Neural cell (in vitro differentiated cells): ENCODE data around the gene LRRC58. TPM values are rescaled to one million over a fixed set of nuclear protein-coding genes. Genes with fewer than 3 reads are reported as not detected.
"Not testable (repeated sequence)": the region's sequence is repeated elsewhere in the genome, so short reads cannot be mapped to it uniquely, and the experiment has no call there.

ENCODE experiments used
- H2AFZ ChIP-seq: fragments of 200-600, 300-800 bp; sonication (generic), shearing (Covaris generic); 2 replicates; pipeline ENCODE4 v1.6.0; 2014; ENCODE audit warnings: low read depth, mild to moderate bottlenecking, antibody characterized with exemption, low read length, moderate library complexity
- H3F3A ChIP-seq: fragments of 200-600 bp; shearing (Covaris generic); 2 replicates; pipeline ENCODE4 v1.6.1; 2016; ENCODE audit warnings: mild to moderate bottlenecking, moderate library complexity, mixed read lengths, antibody characterized with exemption, low read length; ENCODE audit not compliant: insufficient read depth, poor library complexity, severe bottlenecking
- H3K27ac ChIP-seq: fragments of 200-600, 300-800 bp; sonication (generic), shearing (Covaris generic); 2 replicates; pipeline ENCODE4 v1.5.1; 2014; ENCODE audit warnings: mild to moderate bottlenecking, low read length, moderate library complexity
- H3K27me3 ChIP-seq: fragments of 300-800, 200-600 bp; sonication (generic), shearing (Covaris generic); 2 replicates; pipeline ENCODE4 v1.6.0; 2014; ENCODE audit warnings: mild to moderate bottlenecking, low read depth, low read length, moderate library complexity; ENCODE audit not compliant: insufficient read depth
- H3K36me3 ChIP-seq: fragments of 300-800, 200-600 bp; sonication (generic), shearing (Covaris generic); 2 replicates; pipeline ENCODE4 v1.5.1; 2014; ENCODE audit warnings: mild to moderate bottlenecking, antibody characterized with exemption, low read length, moderate library complexity; ENCODE audit not compliant: insufficient read depth
- H3K4me2 ChIP-seq: fragments of 300-800, 200-600 bp; sonication (generic), shearing (Covaris generic); 2 replicates; pipeline ENCODE4 v1.6.0; 2014; ENCODE audit warnings: mild to moderate bottlenecking, low read length
- H3K4me3 ChIP-seq: fragments of 300-800, 200-600 bp; sonication (generic), shearing (Covaris generic); 2 replicates; pipeline ENCODE4 v1.5.1; 2014; ENCODE audit warnings: mild to moderate bottlenecking, low read length, moderate library complexity
- H3K79me2 ChIP-seq: fragments of 200-600 bp; shearing (Covaris generic); replicated peaks from 2 replicates; pipeline ENCODE4 v1.6.0; 2014; ENCODE audit warnings: mild to moderate bottlenecking, low read length, moderate library complexity; ENCODE audit not compliant: insufficient read depth
- H3K9ac ChIP-seq: fragments of 300-800, 200-600 bp; sonication (generic), shearing (Covaris generic); 2 replicates; pipeline ENCODE4 v1.6.1; 2016; ENCODE audit warnings: mild to moderate bottlenecking, low read length, mixed read lengths
- H3K9me2 ChIP-seq: fragments of 200-600 bp; shearing (Covaris generic); 2 replicates; pipeline ENCODE4 v1.6.1; 2016; ENCODE audit warnings: mild to moderate bottlenecking, low read length, mixed read lengths; ENCODE audit not compliant: insufficient read depth
- H3K9me3 ChIP-seq: fragments of 200-600, 300-800 bp; sonication (generic), shearing (Covaris generic); 2 replicates; pipeline ENCODE4 v1.6.1; 2016; ENCODE audit warnings: mild to moderate bottlenecking, mixed run types, low read length, moderate library complexity, mixed read lengths
- H4K20me1 ChIP-seq: fragments of 200-600 bp; shearing (Covaris generic); 2 replicates; pipeline ENCODE4 v1.6.1; 2016; ENCODE audit warnings: mild to moderate bottlenecking, mixed run types; ENCODE audit not compliant: insufficient read depth
- CTCF ChIP-seq: fragments of 450-650 bp; IDR thresholded peaks from 2 replicates; pipeline ENCODE4 v1.5.1; 2014; ENCODE audit warnings: antibody characterized with exemption, mild to moderate bottlenecking, moderate library complexity; ENCODE audit not compliant: poor library complexity, severe bottlenecking
- EP300 ChIP-seq: fragments of 450-650 bp; conservative IDR thresholded peaks from 2 replicates; pipeline ENCODE4 v1.6.1; 2014; ENCODE audit warnings: antibody characterized with exemption, mild to moderate bottlenecking, moderate library complexity; ENCODE audit not compliant: poor library complexity, severe bottlenecking
- EZH2 ChIP-seq: fragments of 200-600, 300-800 bp; shearing (Covaris generic), sonication (generic); IDR thresholded peaks from 2 replicates; pipeline ENCODE4 v1.6.1; 2014; ENCODE audit warnings: antibody characterized with exemption, low read length, borderline replicate concordance, mild to moderate bottlenecking; ENCODE audit not compliant: insufficient read depth, poor library complexity, severe bottlenecking
- MXI1 ChIP-seq: fragments of 450-650 bp; conservative IDR thresholded peaks from 2 replicates; pipeline ENCODE4 v1.6.1; 2014; ENCODE audit warnings: antibody characterized with exemption, mild to moderate bottlenecking; ENCODE audit not compliant: poor library complexity, severe bottlenecking
- POLR2AphosphoS5 ChIP-seq: IDR thresholded peaks from 2 replicates; pipeline ENCODE4 v1.6.1; 2012
- RAD21 ChIP-seq: fragments of 450-650 bp; conservative IDR thresholded peaks from 2 replicates; pipeline ENCODE4 v1.6.1; 2014; ENCODE audit warnings: antibody characterized with exemption, mild to moderate bottlenecking, moderate library complexity
- REST ChIP-seq: IDR thresholded peaks from 2 replicates; pipeline ENCODE4 v1.6.1; 2012; ENCODE audit warnings: borderline replicate concordance
- SMC3 ChIP-seq: fragments of 450-650 bp; conservative IDR thresholded peaks from 2 replicates; pipeline ENCODE4 v1.6.1; 2014; ENCODE audit warnings: antibody characterized with exemption, mild to moderate bottlenecking, moderate library complexity; ENCODE audit not compliant: poor library complexity
- TAF1 ChIP-seq: IDR thresholded peaks from 2 replicates; pipeline ENCODE4 v1.6.1; 2012; ENCODE audit warnings: low read depth
- polyA plus RNA-seq: library from polyadenylated mRNA; depleted of rRNA; stranded (reverse); fragments of >200 nt; gene quantifications from 2 replicates; pipeline ENCODE4 v1.2.3, GENCODE V29; 2014

LRRC58 gene
- polyA plus RNA-seq, 1 donor from 2014 or later, result 7.8 TPM

- Histone ChIP-seq H3K4me3 (no peak overlapping the region), H3K9ac (no peak overlapping the region), H3F3A (no peaks in the 10 kb centered on the region), H3K9me3 (no peaks in the 10 kb centered on the region), H4K20me1 (no peaks in the 10 kb centered on the region), H3K27ac (no peak overlapping the region), H3K4me2 (no peak overlapping the region), H3K79me2 (no peaks in the 10 kb centered on the region), H3K9me2 (no peaks in the 10 kb centered on the region), H3K36me3 (peaks cover 2% of the 10 kb centered on the region), H2AFZ (no peak overlapping the region), H3K27me3 (no peaks in the 10 kb centered on the region)
- TF ChIP-seq SMC3 (no peak), EP300 (no peak), TAF1 (no peak), REST (no peak), CTCF (no peak), EZH2 (no peak), POLR2AphosphoS5 (no peak), RAD21 (no peak)
Observed at GRCh38 chr3:120324190-120324589, 25.0 kb downstream of the LRRC58 start.

- H4K20me1 ChIP-seq, H3K4me2 ChIP-seq, H3K4me3 ChIP-seq, H3K79me2 ChIP-seq, H3K9me3 ChIP-seq, H3K9me2 ChIP-seq, H3F3A ChIP-seq, H3K27ac ChIP-seq, H3K27me3 ChIP-seq, H3K9ac ChIP-seq, H3K36me3 ChIP-seq, H2AFZ ChIP-seq: not testable (repeated sequence)
Observed at GRCh38 chr3:120323761-120324160, 25.4 kb downstream of the LRRC58 start.

- peaks cover 5% of the 10 kb centered on the region for H3K9me3 ChIP-seq
- H3K79me2 ChIP-seq, result no peaks in the 10 kb centered on the region
- no peaks in the 10 kb centered on the region for H3K9me2 ChIP-seq
- H3K4me3 ChIP-seq, result no peak overlapping the region
- H3K36me3 ChIP-seq, result no peaks in the 10 kb centered on the region
- H3K4me2 ChIP-seq, result no peak overlapping the region
- no peaks in the 10 kb centered on the region for H4K20me1 ChIP-seq
- H2AFZ ChIP-seq, result no peak overlapping the region
- TF ChIP-seq MXI1, result no peak
- TF ChIP-seq EZH2, result no peak
- TF ChIP-seq EP300, result no peak
- no peak for TF ChIP-seq TAF1
- no peak for TF ChIP-seq REST
- TF ChIP-seq POLR2AphosphoS5, result no peak
- TF ChIP-seq SMC3, result no peak
- no peak for TF ChIP-seq RAD21
- no peak for TF ChIP-seq CTCF
- no peak overlapping the region for H3K9ac ChIP-seq
- H3K27me3 ChIP-seq, result no peaks in the 10 kb centered on the region
- no peak overlapping the region for H3K27ac ChIP-seq
- H3F3A ChIP-seq, result no peaks in the 10 kb centered on the region
Observed at GRCh38 chr3:120311863-120312794, 37.0 kb downstream of the LRRC58 start.
